ENCODE data around the gene SERPIND1.

SERPIND1 gene

GRCh38 chr22:20775342-20775895, 1.5 kb downstream of the SERPIND1 start:
- no peak for DNase-seq (ENCODE audit: low read depth, low spot score)

DNA sequence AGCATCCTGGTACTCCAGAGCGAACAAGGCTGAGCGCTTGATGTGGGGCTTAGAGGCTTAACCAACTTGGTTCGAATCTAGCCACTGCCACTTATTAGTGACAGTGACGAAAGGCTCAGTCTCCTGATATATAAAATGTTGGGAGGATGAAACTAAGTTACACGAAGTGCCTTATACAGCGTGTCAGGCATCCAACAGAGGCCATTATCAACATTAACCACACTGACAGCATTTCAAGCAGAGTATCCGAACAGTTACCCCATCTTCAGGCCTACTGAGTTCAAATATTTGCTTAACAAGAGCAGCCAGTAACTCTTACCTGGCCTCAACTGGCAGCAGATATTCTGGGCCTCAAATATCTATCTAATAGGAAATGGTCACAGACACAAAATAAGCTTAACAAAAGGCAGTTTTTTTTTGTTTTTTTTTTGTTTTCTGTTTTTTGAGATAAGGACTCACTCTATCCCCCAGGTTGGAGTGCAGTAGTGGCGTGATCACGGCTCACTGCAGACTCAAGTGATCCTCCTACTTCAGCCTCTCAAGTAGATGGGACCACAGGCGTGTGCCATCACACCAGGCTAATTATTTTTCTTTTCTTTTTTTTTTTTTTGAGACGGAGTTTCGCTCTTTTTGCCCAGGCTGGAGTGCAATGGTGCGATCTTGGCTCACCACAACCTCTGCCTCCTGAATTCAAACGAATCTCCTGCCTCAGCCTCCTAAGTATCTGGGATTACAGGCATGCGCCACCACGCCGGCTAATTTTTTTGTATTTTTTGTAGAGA, 2.9 kb downstream of the SERPIND1 start:
- DNase-seq (ENCODE audit: low read depth, low spot score) = no peak

GRCh38 chr22:20777420-20778177, 3.7 kb downstream of the SERPIND1 start:
- no peak for DNase-seq (ENCODE audit: low read depth, low spot score)

- DNase-seq (ENCODE audit: low read depth, low spot score) = no peak
Observed at GRCh38 chr22:20779014-20779817, 5.3 kb downstream of the SERPIND1 start.

DNA sequence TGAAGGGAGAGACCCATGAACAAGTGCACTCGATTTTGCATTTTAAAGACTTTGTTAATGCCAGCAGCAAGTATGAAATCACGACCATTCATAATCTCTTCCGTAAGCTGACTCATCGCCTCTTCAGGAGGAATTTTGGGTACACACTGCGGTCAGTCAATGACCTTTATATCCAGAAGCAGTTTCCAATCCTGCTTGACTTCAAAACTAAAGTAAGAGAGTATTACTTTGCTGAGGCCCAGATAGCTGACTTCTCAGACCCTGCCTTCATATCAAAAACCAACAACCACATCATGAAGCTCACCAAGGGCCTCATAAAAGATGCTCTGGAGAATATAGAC, 5.9 kb downstream of the SERPIND1 start:
- no peak for DNase-seq (ENCODE audit: low read depth, low spot score)

DNA sequence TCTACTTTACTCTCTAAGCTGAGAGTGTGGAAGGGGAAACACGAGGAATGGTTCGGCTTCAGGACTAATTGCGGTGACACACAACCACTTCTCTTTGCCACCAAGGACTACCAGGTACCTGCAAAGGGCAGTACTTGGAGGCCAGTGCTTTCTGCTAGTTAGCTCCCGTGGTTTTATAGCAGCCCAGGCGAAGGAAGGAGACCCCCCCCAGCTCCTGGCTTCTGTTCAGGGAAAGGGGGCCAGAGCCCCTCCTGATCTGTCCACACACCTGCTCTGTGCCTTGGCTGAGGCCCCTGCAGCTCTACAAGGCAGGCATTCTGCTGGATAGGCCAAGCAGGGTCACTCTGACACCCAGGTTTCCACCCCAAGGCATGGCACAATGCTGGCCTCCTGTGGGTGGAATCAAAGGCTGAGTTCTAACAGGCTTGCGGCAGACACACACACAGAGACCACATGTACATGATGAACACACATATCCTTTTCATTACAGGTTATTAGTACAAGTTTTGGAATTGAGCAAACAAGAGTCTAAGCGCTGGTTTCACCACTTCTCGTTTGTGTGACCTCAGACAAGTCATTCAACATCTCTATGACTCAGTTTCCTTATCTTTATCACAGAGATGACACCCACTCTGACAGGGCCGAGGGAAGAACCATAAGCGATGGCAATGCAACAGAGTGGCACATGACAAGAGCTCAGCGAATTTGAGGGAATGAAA, 7.5 kb downstream of the SERPIND1 start:
- DNase-seq (ENCODE audit: low read depth, low spot score) = no peak

GRCh38 chr22:20782083-20782482, 8.2 kb downstream of the SERPIND1 start:
- DNase-seq (ENCODE audit: low read depth, low spot score) = no peak

DNA sequence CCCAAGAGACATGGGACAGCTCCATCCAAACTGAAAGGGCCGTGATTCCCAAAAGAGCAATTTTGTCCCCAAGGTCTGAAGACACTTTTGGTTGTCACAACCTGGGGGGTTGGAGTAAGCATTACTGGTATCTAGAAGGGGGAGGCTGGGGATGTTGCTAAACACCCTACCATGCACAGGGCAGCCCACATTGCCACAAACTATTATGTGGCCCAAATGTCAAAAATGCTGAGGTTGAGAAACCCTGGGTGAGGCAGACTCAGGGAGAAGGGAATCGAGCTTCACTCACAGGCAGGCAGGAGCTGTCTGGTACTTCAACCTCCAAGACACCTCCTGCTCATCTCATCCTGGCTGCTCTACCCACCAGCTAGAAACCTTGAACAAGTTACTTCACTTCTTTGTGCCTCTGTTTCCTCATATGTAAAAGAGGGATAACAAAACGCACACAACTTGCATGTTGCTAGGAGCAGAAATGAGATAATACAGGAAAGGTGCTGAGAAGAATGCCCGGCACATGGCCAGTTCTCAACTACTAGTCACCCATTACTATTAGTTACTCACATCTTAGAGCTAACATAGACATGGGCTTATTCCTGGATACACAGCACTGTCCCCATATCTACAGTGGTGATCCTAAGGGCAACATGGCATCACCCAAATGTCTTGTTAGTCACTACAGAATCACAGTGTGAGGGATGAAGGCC, 8.8 kb downstream of the SERPIND1 start:
- no peak for DNase-seq (ENCODE audit: low read depth, low spot score)

GRCh38 chr22:20783300-20783673, 9.4 kb downstream of the SERPIND1 start:
- no peak for DNase-seq (ENCODE audit: low read depth, low spot score)

- peak; percentile 38 for DNase-seq (ENCODE audit: low read depth, low spot score)
Observed at GRCh38 chr22:20783844-20784723, 10.2 kb downstream of the SERPIND1 start.

- no peak for DNase-seq (ENCODE audit: low read depth, low spot score)
Observed at GRCh38 chr22:20785415-20785814, 11.5 kb downstream of the SERPIND1 start.

DNA sequence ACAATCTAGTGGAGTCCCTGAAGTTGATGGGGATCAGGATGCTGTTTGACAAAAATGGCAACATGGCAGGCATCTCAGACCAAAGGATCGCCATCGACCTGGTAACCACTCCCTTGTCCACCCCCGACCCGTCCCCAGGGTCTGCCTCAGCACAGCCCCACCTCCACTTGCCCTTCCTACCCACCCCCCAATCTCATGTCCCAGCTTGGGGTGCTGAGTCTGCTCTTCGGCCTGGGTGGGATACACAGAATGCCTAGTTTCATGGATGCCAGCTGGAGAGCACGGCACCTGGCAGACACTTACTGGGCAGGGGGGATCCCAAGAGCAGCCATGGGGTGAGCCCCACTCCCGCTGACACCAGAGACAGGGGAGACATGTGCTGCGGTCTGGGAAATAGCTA, 12.1 kb downstream of the SERPIND1 start:
- DNase-seq (ENCODE audit: low read depth, low spot score) = no peak

GRCh38 chr22:20786536-20786979, 12.6 kb downstream of the SERPIND1 start:
- no peak for DNase-seq (ENCODE audit: low read depth, low spot score)

GRCh38 chr22:20787223-20787622, 13.3 kb downstream of the SERPIND1 start:
- DNase-seq (ENCODE audit: low read depth, low spot score) = no peak

- no peak for DNase-seq (ENCODE audit: low read depth, low spot score)
Observed at GRCh38 chr22:20787746-20788626, 14.1 kb downstream of the SERPIND1 start.

DNA sequence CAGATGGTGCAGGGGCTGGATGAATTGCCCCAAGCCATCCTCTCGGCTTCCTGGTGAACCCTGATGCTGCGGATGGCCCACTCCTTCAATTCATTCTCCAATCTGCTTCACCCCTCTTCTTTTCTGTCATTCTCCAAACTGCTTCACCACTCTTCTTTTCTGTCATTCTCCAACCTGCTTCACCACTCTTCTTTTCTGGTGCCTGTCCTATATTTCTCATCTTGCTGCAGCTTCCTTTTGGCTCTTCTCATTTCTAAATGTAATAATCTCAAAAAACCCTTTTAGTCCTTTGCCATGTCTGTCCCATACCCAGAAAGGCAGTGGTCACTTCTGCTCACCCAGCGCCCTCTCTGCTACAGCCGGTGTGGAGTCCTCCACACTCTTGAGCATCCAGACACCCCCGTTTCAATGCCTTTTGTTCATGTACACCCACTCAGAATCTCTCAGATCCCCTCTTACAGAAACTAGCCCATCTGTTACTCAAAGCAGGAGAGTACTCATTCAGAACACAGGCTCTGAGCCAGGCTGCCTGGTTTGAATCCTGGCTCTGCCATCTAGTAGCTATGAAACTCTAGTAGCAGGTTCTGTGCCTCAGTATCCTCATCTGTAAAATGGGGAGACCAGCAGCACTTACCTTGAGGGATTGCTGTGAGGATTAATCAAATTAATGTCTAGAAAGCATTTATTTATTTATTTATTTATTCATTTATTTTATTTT, 14.9 kb downstream of the SERPIND1 start:
- DNase-seq (ENCODE audit: low read depth, low spot score) = no peak

GRCh38 chr22:20792221-20792965, 18.5 kb downstream of the SERPIND1 start:
- DNase-seq (ENCODE audit: low read depth, low spot score) = no peak

All from brain pericyte (primary cell).